Bronchus fibroblast of lung (primary cell): Measurements from ENCODE around the gene TOMM20L. TPM values are rescaled to one million over a fixed set of nuclear protein-coding genes. Genes with fewer than 3 reads are reported as not detected.

ENCODE experiments used
- total RNA-seq: library from RNA; depleted of rRNA; stranded (reverse); fragments of >200 nt; gene quantifications from 2 replicates; pipeline ENCODE4 v1.2.3, GENCODE V29; 2015

TOMM20L gene
- total RNA-seq, result not detected in 2 replicates

DNA sequence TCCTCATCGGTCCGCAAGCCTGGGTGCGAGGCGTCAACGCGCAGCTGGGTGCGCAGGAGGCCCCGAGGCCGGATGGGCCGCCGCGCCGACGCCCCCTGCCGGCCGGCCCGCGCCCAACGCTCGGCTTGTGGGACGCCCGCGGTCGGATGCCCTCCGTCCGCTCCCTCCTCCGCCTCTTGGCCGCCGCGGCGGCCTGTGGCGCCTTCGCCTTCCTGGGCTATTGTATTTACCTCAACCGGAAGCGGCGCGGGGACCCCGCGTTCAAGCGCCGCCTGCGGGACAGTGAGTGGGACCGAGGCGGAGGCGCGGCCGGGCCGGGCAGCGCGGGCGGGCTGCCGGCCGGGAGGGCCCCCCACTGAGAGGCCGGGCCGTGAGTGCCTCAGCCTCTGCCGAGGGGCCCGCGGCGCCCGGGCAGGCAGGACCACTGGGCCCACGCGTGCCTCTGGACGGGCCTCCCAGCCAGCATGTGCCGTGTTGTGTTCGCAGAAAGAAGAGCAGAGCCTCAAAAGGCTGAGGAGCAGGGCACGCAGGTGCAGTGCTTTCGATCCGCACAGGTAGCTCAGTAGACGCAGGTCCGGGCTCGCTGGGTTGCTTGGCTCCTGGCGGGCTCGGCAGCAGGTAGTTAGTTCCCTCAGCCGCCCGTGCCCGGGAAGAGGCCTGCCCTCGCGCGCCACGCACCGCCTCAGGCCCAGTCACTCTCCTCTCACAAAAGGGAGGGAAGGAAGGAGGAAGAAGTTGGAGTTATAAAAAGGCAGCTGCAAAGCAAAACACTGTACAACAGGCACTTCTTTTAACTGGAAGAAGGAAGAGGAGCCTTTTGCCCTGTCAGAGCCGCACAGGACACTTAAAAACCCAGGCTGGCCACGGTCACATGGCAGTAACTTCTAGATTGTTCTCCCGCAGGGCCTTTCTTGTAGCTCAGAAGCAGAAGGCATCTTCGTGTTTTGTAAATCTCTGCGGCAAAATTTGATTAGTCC lies at the start of gene TOMM20L:
Gene TOMM20L (plus strand): TSS at position 119 of the 977 bp plus-strand sequence. CDS start 28 bp downstream, at position 147.

DNA sequence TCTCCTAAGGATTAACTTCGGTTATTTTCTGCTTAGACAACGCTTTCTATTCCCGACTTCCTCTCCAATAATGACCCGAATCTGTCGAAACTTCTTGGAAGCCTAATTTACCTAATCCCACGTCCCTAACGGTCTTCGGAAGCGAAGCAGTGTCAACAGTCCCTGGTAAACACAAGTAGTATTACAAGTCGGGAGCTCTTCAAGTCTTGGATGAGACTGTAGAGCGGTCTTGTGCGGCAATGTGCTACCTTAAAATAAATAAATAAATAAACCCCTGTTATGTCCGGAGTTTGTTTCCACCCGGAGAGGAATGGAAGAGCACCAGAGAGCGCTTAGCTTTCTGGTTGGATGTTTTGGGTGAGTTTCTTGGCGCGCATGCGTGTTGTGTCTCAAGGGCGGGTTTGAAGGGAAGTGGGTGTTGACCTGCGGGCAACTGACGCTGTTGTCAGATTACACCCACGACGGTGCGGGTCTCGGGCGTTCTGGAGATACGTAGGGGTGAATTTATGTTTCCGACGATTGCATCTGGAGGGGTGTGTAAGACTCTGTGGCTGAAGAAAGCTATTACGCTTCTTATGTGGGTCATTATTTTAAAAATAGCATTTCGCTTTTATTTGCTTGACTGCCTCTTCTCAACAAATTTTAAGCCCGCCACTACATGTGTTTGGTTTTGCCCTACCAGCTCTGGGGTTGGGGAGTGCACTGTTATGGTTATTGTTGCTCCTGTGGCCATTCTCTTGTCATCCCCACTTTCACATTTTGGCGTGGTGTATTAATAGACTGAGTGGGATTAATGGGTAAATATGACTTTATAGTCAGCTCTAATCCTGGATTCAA lies 31.8 kb downstream of the TOMM20L start, which contains the start of the genes KIAA0586 and TIMM9:
Gene KIAA0586 (plus strand): TSS at position 439 of the 837 bp plus-strand sequence. CDS start 546 bp downstream, outside the sequence.
Gene TIMM9 (minus strand): TSS at position 251 of the 837 bp plus-strand sequence. CDS start 15,586 bp downstream, outside the sequence.

Other genes starting within 250 kb of the TOMM20L start
- 0.74 and 1.0 TPM in 2 replicates for gene ARMH4, start 243.7 kb upstream of the TOMM20L start, total RNA-seq
- gene ACTR10, start 195.8 kb upstream of the TOMM20L start, total RNA-seq, result 49.8 and 75.5 TPM in 2 replicates
- 126 and 147 TPM in 2 replicates for gene PSMA3, start 151.1 kb upstream of the TOMM20L start, total RNA-seq
- gene ARID4A, start 97.4 kb upstream of the TOMM20L start, total RNA-seq, result 2.0 and 2.1 TPM in 2 replicates
- gene TIMM9, start 31.6 kb downstream of the TOMM20L start, total RNA-seq, result 51.9 and 78.2 TPM in 2 replicates
- gene KIAA0586, start 31.8 kb downstream of the TOMM20L start, total RNA-seq, result 22.6 and 26.4 TPM in 2 replicates
- 1.2 and 1.9 TPM in 2 replicates for gene DACT1, start 242.0 kb downstream of the TOMM20L start, total RNA-seq